ENCODE results near the gene CFP. TPM values are rescaled to one million over a fixed set of nuclear protein-coding genes. Genes with fewer than 3 reads are reported as not detected.

CFP gene
- total and polyA plus RNA-seq, 2 of the 13 experiments (the other 11 are each of a cell fraction or from before 2014, with no cell fraction given) = 0.01 TPM; not detected in 1

DNA sequence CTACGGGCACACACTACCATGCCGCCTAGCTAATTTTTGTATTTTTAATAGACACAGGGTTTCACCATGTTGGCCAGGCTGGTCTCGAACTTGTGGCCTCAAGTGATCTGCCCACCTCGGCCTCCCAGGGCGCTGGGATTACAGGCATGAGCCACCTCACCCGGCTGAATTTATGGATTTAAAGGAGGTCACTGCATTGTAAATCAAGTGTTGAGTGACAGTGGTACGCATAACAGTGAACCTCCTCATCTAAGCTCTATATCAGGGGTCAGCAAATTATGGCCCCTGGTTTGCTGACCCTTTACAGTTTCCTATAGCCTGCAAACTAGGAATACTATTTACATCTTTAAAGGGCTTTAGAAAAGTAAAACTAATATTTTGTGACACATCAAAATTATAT lies 31.8 kb upstream of the CFP start:
- peaks cover 4% of the 10 kb centered on the region for H3K79me2 ChIP-seq (ENCODE audit: insufficient read depth, low read length)
- ChIA-PET POLR2A (no interaction called here), CTCF (ENCODE audit: low intra/inter-chr PET ratio, low total read pairs) (no interaction called here)
- no peaks in the 10 kb centered on the region for H3K27me3 ChIP-seq (ENCODE audit: control insufficient read depth in 1 of 2, insufficient read depth in 2 of 2, low read length in 2 of 2)
- no peak overlapping the region for H3K9ac ChIP-seq (ENCODE audit: insufficient read depth, low read depth, low read length)
- WGBS (ENCODE audit: low lambda C conversion rate) = 89% methylated on average over 3 of the region's 7 CpGs
- no peak overlapping the region for H3K27ac ChIP-seq (ENCODE audit: extremely low read length, insufficient read depth, low read length)
- DNase-seq (ENCODE audit: low spot score) (no peak), FAIRE-seq (no peak), ATAC-seq (no peak)
- no TSS peak for BruUV-seq (replicated peaks)
- no peak overlapping the region for H3K4me3 ChIP-seq (replicated peaks in 1 of 3; ENCODE audit: insufficient read depth in 1 of 3, low read depth in 2 of 3, low read length in 3 of 3)
- no peaks in the 10 kb centered on the region for H3K9me3 ChIP-seq (ENCODE audit: low read length)
- no peaks in the 10 kb centered on the region for H4K20me1 ChIP-seq (ENCODE audit: insufficient read depth, low read length)
- intact Hi-C loops (cut with micrococcal nuclease; ENCODE audit: unreplicated experiment) = no loop called here
- in situ Hi-C loops (cut with HindIII; ENCODE audit: extremely low pct_ligation_motif_present, low pct_unique_long_range_greater_than_20kb) = no loop called here
- H3K4me1 ChIP-seq (ENCODE audit: insufficient read depth, low read length) = peaks cover 18% of the 10 kb centered on the region
- peaks cover 2 to 13% of the 10 kb centered on the region in 2 experiments; a peak in 4 of 5 replicates for H3K36me3 ChIP-seq (replicated peaks in 1 of 2; ENCODE audit: control insufficient read depth in 1 of 2, insufficient read depth in 2 of 2, low read length in 2 of 2)
- TF ChIP-seq SNAI1 (CRISPR knock-in tag; IDR thresholded peaks at IDR 0.05; ENCODE audit: borderline replicate concordance) = no peak
- no peak for TF ChIP-seq IRX3 (CRISPR knock-in tag; IDR thresholded peaks at IDR 0.05; ENCODE audit: borderline replicate concordance, low read depth)
- TF ChIP-seq ATF7 (IDR thresholded peaks at IDR 0.05) = no peak
- TF ChIP-seq ATF7 (CRISPR knock-in tag; IDR thresholded peaks at IDR 0.05) = no peak
- TF ChIP-seq, protein P1, sequence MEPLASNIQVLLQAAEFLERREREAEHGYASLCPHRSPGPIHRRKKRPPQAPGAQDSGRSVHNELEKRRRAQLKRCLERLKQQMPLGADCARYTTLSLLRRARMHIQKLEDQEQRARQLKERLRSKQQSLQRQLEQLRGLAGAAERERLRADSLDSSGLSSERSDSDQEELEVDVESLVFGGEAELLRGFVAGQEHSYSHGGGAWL (CRISPR knock-in tag; IDR thresholded peaks at IDR 0.05) = no peak
- no peak for TF ChIP-seq ZNF234 (CRISPR knock-in tag; conservative IDR thresholded peaks at IDR 0.05)
- TF ChIP-seq ZSCAN31 (CRISPR knock-in tag; IDR thresholded peaks at IDR 0.05; ENCODE audit: low read depth) = no peak
- TF ChIP-seq ZNF558 (CRISPR knock-in tag; IDR thresholded peaks at IDR 0.05; ENCODE audit: borderline replicate concordance) = no peak
- TF ChIP-seq SOX6 (IDR thresholded peaks at IDR 0.05) = no peak
- TF ChIP-seq SOX6 (CRISPR knock-in tag; IDR thresholded peaks at IDR 0.05) = no peak
- no peak for TF ChIP-seq ZNF282 (IDR thresholded peaks at IDR 0.05; ENCODE audit: partially characterized antibody)
- H2AFZ ChIP-seq (ENCODE audit: low read length) = no peak overlapping the region
- no peak overlapping the region for H3K4me2 ChIP-seq (ENCODE audit: low read depth, low read length)

All from HepG2 (cell line).